WTC11 (cell line): ENCODE measurements around the gene NHSL1. TPM values are rescaled to one million over a fixed set of nuclear protein-coding genes. Genes with fewer than 3 reads are reported as not detected.

Experiments used
- ATAC-seq: fragments of 200-7000 bp; cut with Tn5 transposase; 2 replicates; pipeline ENCODE4 v1.10.0; 2021; ENCODE audit warnings: mild to moderate bottlenecking, moderate library complexity
- CTCF ChIA-PET: fragments of 300-600 bp; sonication (Branson Sonifier 250); formaldehyde crosslinking; loops from one replicate; lab custom pipeline; 2021; ENCODE audit warnings: antibody characterized with exemption; lab: Charles Lee
- POLR2A ChIA-PET: fragments of 350-600 bp; sonication (Branson Sonifier 250); formaldehyde crosslinking; loops from one replicate; lab custom pipeline; 2021; ENCODE audit warnings: antibody characterized with exemption; lab: Charles Lee
- DNase-seq: peaks from one replicate; pipeline ENCODE4 v3.0.0; 2021; ENCODE audit warnings: low spot score
- H3K27ac Mint-ChIP-seq: 2 replicates; pipeline ENCODE4 v1.8.0; 2021; ENCODE audit warnings: mixed read lengths
- H3K27me3 Mint-ChIP-seq: 2 replicates; pipeline ENCODE4 v1.8.0; 2021; ENCODE audit warnings: low read depth, mild to moderate bottlenecking, moderate library complexity, mixed read lengths
- H3K36me3 Mint-ChIP-seq: 2 replicates; pipeline ENCODE4 v1.8.0; 2021; ENCODE audit warnings: mixed read lengths
- H3K4me1 Mint-ChIP-seq: 2 replicates; pipeline ENCODE4 v1.8.0; 2022; ENCODE audit warnings: mixed read lengths
- H3K4me3 Mint-ChIP-seq: 2 replicates; pipeline ENCODE4 v1.8.0; 2021; ENCODE audit warnings: mild to moderate bottlenecking, moderate library complexity, mixed read lengths
- H3K9me3 Mint-ChIP-seq: 2 replicates; pipeline ENCODE4 v1.8.0; 2021; ENCODE audit warnings: mixed read lengths
- ARID4B ChIP-seq: sonication (generic); formaldehyde crosslinking; IDR thresholded peaks from 2 replicates; pipeline ENCODE4 v1.8.0; 2023; ENCODE audit warnings: missing genetic modification reagents, mild to moderate bottlenecking, borderline replicate concordance
- ATF6 ChIP-seq: sonication (generic); formaldehyde crosslinking; IDR thresholded peaks from 2 replicates; pipeline ENCODE4 v1.8.1; 2023; ENCODE audit warnings: mild to moderate bottlenecking, missing genetic modification reagents
- EMX1 ChIP-seq: fragments of 250-450 bp; sonication (Bioruptor Pico); IDR thresholded peaks from 2 replicates; pipeline ENCODE4 v1.8.0; 2021; ENCODE audit warnings: mild to moderate bottlenecking
- GABPB1 ChIP-seq: sonication (generic); formaldehyde crosslinking; IDR thresholded peaks from 2 replicates; pipeline ENCODE4 v1.8.1; 2023; ENCODE audit warnings: mild to moderate bottlenecking, missing genetic modification reagents
- JUN ChIP-seq: sonication (generic); formaldehyde crosslinking; IDR thresholded peaks from 2 replicates; pipeline ENCODE4 v1.8.0; 2023; ENCODE audit warnings: mild to moderate bottlenecking, missing genetic modification reagents
- MYBL2 ChIP-seq: sonication (generic); formaldehyde crosslinking; IDR thresholded peaks from 2 replicates; pipeline ENCODE4 v1.8.1; 2023; ENCODE audit warnings: mild to moderate bottlenecking, moderate library complexity, missing genetic modification reagents
- SOX15 ChIP-seq: fragments of 250-450 bp; sonication (Bioruptor Pico); IDR thresholded peaks from 2 replicates; pipeline ENCODE4 v1.9.0; 2021; ENCODE audit warnings: mild to moderate bottlenecking
- TCF7 ChIP-seq: sonication (generic); formaldehyde crosslinking; IDR thresholded peaks from 2 replicates; pipeline ENCODE4 v1.8.0; 2022; ENCODE audit warnings: mild to moderate bottlenecking, low read depth, missing genetic modification reagents, moderate library complexity
- USF1 ChIP-seq: sonication (generic); formaldehyde crosslinking; IDR thresholded peaks from 2 replicates; pipeline ENCODE4 v1.8.0; 2022; ENCODE audit warnings: mild to moderate bottlenecking, missing genetic modification reagents
- ZNF232 ChIP-seq: sonication (generic); formaldehyde crosslinking; IDR thresholded peaks from 2 replicates; pipeline ENCODE4 v1.8.0; 2022; ENCODE audit warnings: mild to moderate bottlenecking, missing genetic modification reagents
- ZNF423 ChIP-seq: fragments of 250-450 bp; sonication (Bioruptor Pico); IDR thresholded peaks from 2 replicates; pipeline ENCODE4 v2.1.2; 2022; ENCODE audit warnings: mild to moderate bottlenecking, moderate library complexity
- total RNA-seq: library from RNA; stranded (reverse); gene quantifications from 3 replicates; pipeline ENCODE4 v1.2.3, GENCODE V29; 2021
- TF ChIP-seq, protein P1 (sequence below): sonication (generic); formaldehyde crosslinking; conservative IDR thresholded peaks from 2 replicates; pipeline ENCODE4 v1.8.1; 2022; ENCODE audit warnings: mild to moderate bottlenecking, missing genetic modification reagents
- TF ChIP-seq, protein P2 (sequence below): fragments of 200-600 bp; IDR thresholded peaks from 2 replicates; pipeline ENCODE4 v1.8.0; 2022; ENCODE audit warnings: antibody characterized with exemption
- TF ChIP-seq, protein P3 (sequence below): fragments of 250-450 bp; sonication (Bioruptor Pico); IDR thresholded peaks from 2 replicates; pipeline ENCODE4 v1.9.0; 2021; ENCODE audit warnings: mild to moderate bottlenecking
- TF ChIP-seq, protein P4 (sequence below): fragments of 250-450 bp; sonication (Bioruptor Pico); IDR thresholded peaks from 2 replicates; pipeline ENCODE4 v1.9.0; 2021; ENCODE audit warnings: mild to moderate bottlenecking

The NHSL1 gene
- total RNA-seq, 1 experiment from 2014 or later: 31.1 TPM

DNA sequence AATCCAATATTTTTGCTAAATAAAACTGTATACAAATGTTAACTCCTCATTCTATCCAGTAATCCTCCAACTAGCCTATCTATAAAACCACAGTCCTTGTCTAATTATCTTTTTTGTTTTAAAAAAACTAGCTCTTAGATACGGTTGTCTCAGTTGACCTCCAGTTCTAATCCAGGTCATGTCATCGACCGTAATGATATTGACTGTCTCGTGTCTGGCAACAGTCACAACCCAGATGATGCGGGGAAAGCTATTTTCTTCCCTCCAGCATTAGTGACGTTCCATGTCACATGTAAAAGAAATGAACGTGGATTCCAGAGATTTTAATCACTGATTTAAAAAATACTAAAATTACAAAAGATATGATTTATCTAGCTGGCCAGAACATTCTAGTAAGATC lies 59.7 kb downstream of the NHSL1 start (continued):
- TF ChIP-seq JUN (CRISPR knock-in tag) (no peak), ZNF232 (CRISPR knock-in tag) (no peak), ARID4B (CRISPR knock-in tag) (no peak), EMX1 (CRISPR knock-in tag) (no peak), GABPB1 (CRISPR knock-in tag) (no peak), TCF7 (CRISPR knock-in tag) (no peak)
- TF ChIP-seq, protein P1, sequence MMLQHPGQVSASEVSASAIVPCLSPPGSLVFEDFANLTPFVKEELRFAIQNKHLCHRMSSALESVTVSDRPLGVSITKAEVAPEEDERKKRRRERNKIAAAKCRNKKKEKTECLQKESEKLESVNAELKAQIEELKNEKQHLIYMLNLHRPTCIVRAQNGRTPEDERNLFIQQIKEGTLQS (CRISPR knock-in tag): no peak

GRCh38 chr6:138434925-138435324 lies 64.4 kb downstream of the NHSL1 start:
- Mint-ChIP-seq H3K27me3 (no peaks in the 10 kb centered on the region), H3K9me3 (no peaks in the 10 kb centered on the region), H3K27ac (no peak overlapping the region), H3K36me3 (peaks cover 14% of the 10 kb centered on the region), H3K4me1 (peaks cover 5% of the 10 kb centered on the region; the same call in 1 of the 2 replicates), H3K4me3 (no peak overlapping the region)
- DNase-seq: no peak
- ChIA-PET POLR2A (no interaction called here), CTCF (no interaction called here)
- TF ChIP-seq ZNF232 (CRISPR knock-in tag): no peak
- ATAC-seq: no peak

DNA sequence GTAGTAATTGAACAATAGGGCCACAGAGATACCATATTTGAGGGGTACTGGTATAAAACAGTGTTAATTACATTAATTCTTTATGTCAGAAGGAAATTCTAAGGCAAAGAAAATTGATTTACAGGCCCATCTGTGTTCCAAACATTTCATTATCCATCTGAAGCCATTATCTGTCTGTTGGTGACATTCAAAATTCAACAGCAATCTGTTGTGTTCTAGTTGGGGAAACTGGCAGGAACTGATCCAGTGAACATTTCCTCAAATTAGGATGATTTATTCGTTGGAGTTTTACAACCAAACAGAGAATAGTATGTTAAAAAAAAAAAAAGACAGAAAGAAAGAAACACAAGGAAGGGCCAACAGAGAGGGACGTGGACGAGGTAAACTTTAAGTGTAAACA lies 65.2 kb downstream of the NHSL1 start:
- H3K4me3 Mint-ChIP-seq: no peak overlapping the region
- H3K27ac Mint-ChIP-seq: peak overlapping the region; percentile 31; the same call in 1 of the 2 replicates
- H3K9me3 Mint-ChIP-seq: no peaks in the 10 kb centered on the region
- H3K36me3 Mint-ChIP-seq: peaks cover 14% of the 10 kb centered on the region
- TF ChIP-seq, protein P2, sequence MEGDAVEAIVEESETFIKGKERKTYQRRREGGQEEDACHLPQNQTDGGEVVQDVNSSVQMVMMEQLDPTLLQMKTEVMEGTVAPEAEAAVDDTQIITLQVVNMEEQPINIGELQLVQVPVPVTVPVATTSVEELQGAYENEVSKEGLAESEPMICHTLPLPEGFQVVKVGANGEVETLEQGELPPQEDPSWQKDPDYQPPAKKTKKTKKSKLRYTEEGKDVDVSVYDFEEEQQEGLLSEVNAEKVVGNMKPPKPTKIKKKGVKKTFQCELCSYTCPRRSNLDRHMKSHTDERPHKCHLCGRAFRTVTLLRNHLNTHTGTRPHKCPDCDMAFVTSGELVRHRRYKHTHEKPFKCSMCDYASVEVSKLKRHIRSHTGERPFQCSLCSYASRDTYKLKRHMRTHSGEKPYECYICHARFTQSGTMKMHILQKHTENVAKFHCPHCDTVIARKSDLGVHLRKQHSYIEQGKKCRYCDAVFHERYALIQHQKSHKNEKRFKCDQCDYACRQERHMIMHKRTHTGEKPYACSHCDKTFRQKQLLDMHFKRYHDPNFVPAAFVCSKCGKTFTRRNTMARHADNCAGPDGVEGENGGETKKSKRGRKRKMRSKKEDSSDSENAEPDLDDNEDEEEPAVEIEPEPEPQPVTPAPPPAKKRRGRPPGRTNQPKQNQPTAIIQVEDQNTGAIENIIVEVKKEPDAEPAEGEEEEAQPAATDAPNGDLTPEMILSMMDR: no peak
- ATAC-seq (no peak), DNase-seq (no peak)
- no peaks in the 10 kb centered on the region for H3K27me3 Mint-ChIP-seq
- H3K4me1 Mint-ChIP-seq: peaks cover 9% of the 10 kb centered on the region; the same call in 1 of the 2 replicates
- POLR2A ChIA-PET: no interaction called here
- CTCF ChIA-PET: no interaction called here

GRCh38 chr6:138432063-138432356 lies 67.3 kb downstream of the NHSL1 start:
- ATAC-seq: no peak
- Mint-ChIP-seq H3K27ac (no peak overlapping the region), H3K4me1 (peaks cover 9% of the 10 kb centered on the region; the same call in 1 of the 2 replicates)

More at GRCh38 chr6:138432063-138432356, 67.3 kb downstream of the NHSL1 start:
- H3K27me3 Mint-ChIP-seq: no peaks in the 10 kb centered on the region
- ChIA-PET CTCF (interaction anchor here (0.9 kb wide), 1 partner anchor 77 kb away, joined by 3 read pairs; no protein-coding TSS in a partner anchor), POLR2A (no interaction called here)
- no peaks in the 10 kb centered on the region for H3K9me3 Mint-ChIP-seq
- no peak for DNase-seq
- H3K4me3 Mint-ChIP-seq: no peak overlapping the region
- H3K36me3 Mint-ChIP-seq: peaks cover 11% of the 10 kb centered on the region
- TF ChIP-seq ATF6 (CRISPR knock-in tag) (no peak), ZNF232 (CRISPR knock-in tag) (no peak), SOX15 (CRISPR knock-in tag) (no peak), ZNF423 (no peak), EMX1 (CRISPR knock-in tag) (no peak), USF1 (CRISPR knock-in tag) (no peak), MYBL2 (CRISPR knock-in tag) (no peak)
- TF ChIP-seq, protein P3, sequence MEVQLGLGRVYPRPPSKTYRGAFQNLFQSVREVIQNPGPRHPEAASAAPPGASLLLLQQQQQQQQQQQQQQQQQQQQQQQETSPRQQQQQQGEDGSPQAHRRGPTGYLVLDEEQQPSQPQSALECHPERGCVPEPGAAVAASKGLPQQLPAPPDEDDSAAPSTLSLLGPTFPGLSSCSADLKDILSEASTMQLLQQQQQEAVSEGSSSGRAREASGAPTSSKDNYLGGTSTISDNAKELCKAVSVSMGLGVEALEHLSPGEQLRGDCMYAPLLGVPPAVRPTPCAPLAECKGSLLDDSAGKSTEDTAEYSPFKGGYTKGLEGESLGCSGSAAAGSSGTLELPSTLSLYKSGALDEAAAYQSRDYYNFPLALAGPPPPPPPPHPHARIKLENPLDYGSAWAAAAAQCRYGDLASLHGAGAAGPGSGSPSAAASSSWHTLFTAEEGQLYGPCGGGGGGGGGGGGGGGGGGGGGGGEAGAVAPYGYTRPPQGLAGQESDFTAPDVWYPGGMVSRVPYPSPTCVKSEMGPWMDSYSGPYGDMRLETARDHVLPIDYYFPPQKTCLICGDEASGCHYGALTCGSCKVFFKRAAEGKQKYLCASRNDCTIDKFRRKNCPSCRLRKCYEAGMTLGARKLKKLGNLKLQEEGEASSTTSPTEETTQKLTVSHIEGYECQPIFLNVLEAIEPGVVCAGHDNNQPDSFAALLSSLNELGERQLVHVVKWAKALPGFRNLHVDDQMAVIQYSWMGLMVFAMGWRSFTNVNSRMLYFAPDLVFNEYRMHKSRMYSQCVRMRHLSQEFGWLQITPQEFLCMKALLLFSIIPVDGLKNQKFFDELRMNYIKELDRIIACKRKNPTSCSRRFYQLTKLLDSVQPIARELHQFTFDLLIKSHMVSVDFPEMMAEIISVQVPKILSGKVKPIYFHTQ: no peak
- TF ChIP-seq, protein P4, sequence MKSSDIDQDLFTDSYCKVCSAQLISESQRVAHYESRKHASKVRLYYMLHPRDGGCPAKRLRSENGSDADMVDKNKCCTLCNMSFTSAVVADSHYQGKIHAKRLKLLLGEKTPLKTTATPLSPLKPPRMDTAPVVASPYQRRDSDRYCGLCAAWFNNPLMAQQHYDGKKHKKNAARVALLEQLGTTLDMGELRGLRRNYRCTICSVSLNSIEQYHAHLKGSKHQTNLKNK: no peak
